Transverse colon (tissue), 4 donors: ENCODE results near the gene WFIKKN2. TPM values are rescaled to one million over a fixed set of nuclear protein-coding genes. Genes with fewer than 3 reads are reported as not detected.

Experiments used
- DNase-seq: peaks from one replicate; pipeline ENCODE4 v3.0.0-alpha.2; 2019
- H3K27ac ChIP-seq, 4 donors: fragments of 200-600 bp; sonication (generic); 2 replicates each; pipeline ENCODE4 v1.5.1; 2016 to 2018; ENCODE audit warnings: inconsistent platforms in 4 of 4
- H3K27me3 ChIP-seq: fragments of 200-600 bp; sonication (generic); 2 replicates; pipeline ENCODE4 v1.5.1; 2017; ENCODE audit warnings: inconsistent platforms
- H3K36me3 ChIP-seq, 4 donors: fragments of 200-600 bp; sonication (generic); 2 replicates each; pipeline ENCODE4 v1.5.1; 2017 to 2019; ENCODE audit warnings: inconsistent platforms in 4 of 4
- H3K4me1 ChIP-seq, 4 donors: fragments of 200-600 bp; sonication (generic); 2 replicates each; pipeline ENCODE4 v1.5.1; 2017 to 2020; ENCODE audit warnings: inconsistent platforms in 4 of 4
- H3K4me3 ChIP-seq, 4 donors: fragments of 200-600 bp; sonication (generic); 1 replicate in 1 of 4; 2 replicates in 3 of 4; pipeline versions ENCODE4 v1.5.1 to v1.6.1; 2017 to 2019; ENCODE audit warnings: inconsistent platforms in 4 of 4
- H3K9me3 ChIP-seq, 2 donors: fragments of 200-600 bp; sonication (generic); 2 replicates each; pipeline ENCODE4 v1.5.1; 2017 to 2019; ENCODE audit warnings: inconsistent platforms in 2 of 2
- CTCF ChIP-seq, 5 experiments: fragments of 200-600 bp in 3 of 5; fragments of 450-650 bp in 2 of 5; sonication (generic) in 3 of 5; IDR thresholded peaks; 1 replicate in 2 of 5; 2 replicates in 3 of 5; pipeline ENCODE4 v1.5.1; 2016 to 2017; ENCODE audit warnings: antibody characterized with exemption in 5 of 5, inconsistent platforms in 3 of 5, mild to moderate bottlenecking in 2 of 5, moderate library complexity in 1 of 5
- EP300 ChIP-seq: sonication (generic); formaldehyde crosslinking; IDR thresholded peaks from one replicate; pipeline ENCODE4 v1.6.1; 2017; ENCODE audit warnings: antibody characterized with exemption, low read depth
- POLR2A ChIP-seq: fragments of 450-650 bp; IDR thresholded peaks from one replicate; pipeline ENCODE4 v1.6.1; 2016; ENCODE audit warnings: antibody characterized with exemption, mild to moderate bottlenecking, moderate library complexity
- POLR2AphosphoS5 ChIP-seq, 3 donors: sonication (generic); formaldehyde crosslinking; IDR thresholded peaks; one replicate each; pipeline ENCODE4 v1.6.1; 2016; ENCODE audit warnings: antibody characterized with exemption in 3 of 3
- WGBS, 2 donors: methylation state at CpG; one replicate each; pipeline ENCODE4 v1.1.5; 2018; ENCODE audit warnings: low coverage in 1 of 2; 5-methylcytosine and 5-hydroxymethylcytosine counted together
- in situ Hi-C, 4 donors: fragments of 200-750 bp; cut with MboI; loops; one replicate each; pipeline versions ENCODE4 v1.15.0 to v1.15.1; 2017; ENCODE audit warnings: low sequenced_read_pairs in 3 of 4, low pct_ligation_motif_present in 1 of 4, low pct_unique_long_range_greater_than_20kb in 1 of 4
- intact Hi-C: fragments of 100-400 bp; cut with DNase I; formaldehyde crosslinking; loops from one replicate; pipeline ENCODE4 v1.15.1; 2023; ENCODE audit warnings: low total_unique reads
- total RNA-seq, 4 donors: library from RNA; depleted of rRNA; stranded (reverse); fragments of >200 nt; gene quantifications; one replicate each; pipeline ENCODE4 v1.1.0, GENCODE V29; 2016

WFIKKN2 gene
- total RNA-seq, 4 donors from 2014 or later, result not detected

GRCh38 chr17:50813583-50813982 is 21.8 kb upstream of the WFIKKN2 start:
- Histone ChIP-seq H3K4me1 (peaks cover 0 to 5% (median 0%) of the 10 kb centered on the region in 4 donors), H3K4me3 (no peak overlapping the region), H3K9me3 (no peaks in the 10 kb centered on the region), H3K27ac (no peak overlapping the region), H3K27me3 (no peaks in the 10 kb centered on the region), H3K36me3 (no peaks in the 10 kb centered on the region)
- intact Hi-C loops, result no loop called here
- TF ChIP-seq CTCF (IDR thresholded peaks at IDR 0.05) (no peak), POLR2AphosphoS5 (IDR thresholded peaks at IDR 0.05) (no peak), EP300 (no peak), POLR2A (no peak)
- DNase-seq, result no peak
- in situ Hi-C loops, result no loop called here

GRCh38 chr17:50815400-50815799 is 20.0 kb upstream of the WFIKKN2 start:
- no peak for DNase-seq
- Histone ChIP-seq H3K9me3 (no peaks in the 10 kb centered on the region), H3K27me3 (no peaks in the 10 kb centered on the region), H3K36me3 (no peaks in the 10 kb centered on the region), H3K27ac (no peak overlapping the region), H3K4me1 (peaks cover 0 to 5% (median 0%) of the 10 kb centered on the region in 4 donors), H3K4me3 (no peak overlapping the region)
- in situ Hi-C loops, result no loop called here
- intact Hi-C loops, result no loop called here
- 50% methylated on average over 3 of the region's 3 CpGs for WGBS, 2 donors
- no peak for TF ChIP-seq EP300
- no peak for TF ChIP-seq POLR2A
- TF ChIP-seq CTCF (IDR thresholded peaks at IDR 0.05), result no peak
- no peak for TF ChIP-seq POLR2AphosphoS5 (IDR thresholded peaks at IDR 0.05)

GRCh38 chr17:50816271-50816670 is 19.1 kb upstream of the WFIKKN2 start:
- in situ Hi-C loops (no loop called here), intact Hi-C loops (no loop called here)
- 79% methylated on average over 5 of the region's 5 CpGs; no CpG with 5 or more reads in 1 of the 2 donors for WGBS, 2 donors
- no peaks in the 10 kb centered on the region for H3K27me3 ChIP-seq
- H3K36me3 ChIP-seq, result no peaks in the 10 kb centered on the region
- H3K9me3 ChIP-seq, result no peaks in the 10 kb centered on the region
- no peak overlapping the region for H3K27ac ChIP-seq
- no peak for DNase-seq
- no peak overlapping the region for H3K4me3 ChIP-seq
- H3K4me1 ChIP-seq, result peaks cover 0 to 5% (median 0%) of the 10 kb centered on the region in 4 donors
- TF ChIP-seq POLR2AphosphoS5 (IDR thresholded peaks at IDR 0.05) (no peak), CTCF (IDR thresholded peaks at IDR 0.05) (no peak), POLR2A (no peak), EP300 (no peak)

DNA sequence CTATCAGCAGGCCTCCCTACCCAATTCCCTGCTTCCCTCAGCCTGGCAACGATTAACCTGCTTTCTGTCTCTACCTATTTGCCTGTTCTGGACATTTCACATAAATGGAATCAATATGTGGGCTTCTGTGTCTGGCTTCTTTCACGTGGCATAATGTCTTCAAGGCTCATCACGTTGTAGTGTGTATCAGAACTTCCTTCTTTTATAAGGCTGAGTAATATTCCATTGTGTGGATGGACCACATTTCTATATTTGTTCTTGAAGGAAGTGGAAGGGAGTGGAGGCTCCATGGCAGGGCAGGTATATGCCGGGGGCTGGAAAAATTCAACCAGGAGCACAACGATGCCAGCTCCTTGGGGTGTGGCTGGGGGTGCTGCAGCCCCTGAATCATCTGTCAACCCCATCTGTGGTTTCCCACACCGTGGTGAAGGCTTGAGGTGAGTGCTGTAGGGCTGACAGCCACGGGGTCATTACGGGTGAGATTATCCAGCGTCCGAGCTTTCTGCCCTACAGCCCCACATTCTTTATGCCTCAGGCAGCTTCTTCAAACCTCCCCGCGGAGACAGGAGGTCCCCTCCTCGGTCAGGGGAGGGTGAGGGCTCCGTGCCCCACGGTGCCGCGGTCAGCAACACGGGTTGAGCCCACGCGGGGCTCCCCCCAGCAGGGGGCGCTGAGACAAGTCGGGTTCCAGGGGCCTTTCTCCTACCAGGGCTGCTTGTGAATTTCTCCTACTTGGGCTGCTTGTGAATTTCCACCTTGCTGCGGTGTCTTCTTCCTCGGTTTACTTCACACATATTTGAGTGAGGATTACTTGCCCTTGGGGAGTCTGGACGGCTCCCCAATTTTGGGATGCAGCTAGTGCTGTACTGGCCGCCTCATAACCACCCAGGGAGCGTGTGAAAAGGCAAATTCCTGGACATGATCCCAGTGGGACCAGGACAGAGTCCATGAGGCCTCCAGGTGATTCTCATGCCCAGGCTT is 18.3 kb upstream of the WFIKKN2 start:
- Histone ChIP-seq H3K4me1 (peaks cover 0 to 5% (median 0%) of the 10 kb centered on the region in 4 donors), H3K9me3 (no peaks in the 10 kb centered on the region), H3K36me3 (no peaks in the 10 kb centered on the region), H3K27me3 (no peaks in the 10 kb centered on the region), H3K27ac (no peak overlapping the region), H3K4me3 (no peak overlapping the region)
- TF ChIP-seq POLR2A (no peak), CTCF (IDR thresholded peaks at IDR 0.05) (peak; percentile 54 to 77 (median 75))
- DNase-seq, result peak; percentile 55
- intact Hi-C loops, result no loop called here
- WGBS, 2 donors, result 22% methylated on average over 27 of the region's 27 CpGs; no CpG with 5 or more reads in 1 of the 2 donors
- in situ Hi-C loops, result no loop called here
